Measurements from ENCODE around the gene REV3L.

The REV3L gene

DNA sequence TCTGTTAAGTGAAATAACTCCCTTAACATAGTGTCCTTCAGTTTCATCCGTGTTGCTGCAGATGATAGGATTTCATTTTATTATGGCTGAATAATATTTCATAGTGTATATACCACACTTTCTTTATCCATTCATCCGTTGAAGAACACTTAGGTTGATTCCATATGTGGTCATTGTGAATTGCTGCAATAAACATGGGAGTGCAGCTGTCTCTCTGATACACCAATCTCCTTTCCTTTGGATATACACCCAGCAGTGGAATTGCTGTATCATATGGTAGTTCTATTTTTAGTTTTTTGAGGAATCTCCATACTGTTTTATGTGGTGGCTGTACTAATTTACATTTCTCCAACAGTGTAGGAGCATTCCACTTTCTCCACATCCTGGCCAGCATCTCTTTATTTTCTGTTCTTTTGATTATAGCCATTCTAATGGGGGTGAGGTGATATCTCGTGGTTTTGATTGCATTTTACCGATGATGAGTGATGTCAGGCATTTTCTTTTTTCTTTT lies 202.5 kb downstream of the REV3L start:
- DNase-seq = no peak
- peaks cover 18% of the 10 kb centered on the region for H3K36me3 ChIP-seq
- TF ChIP-seq, protein P1, sequence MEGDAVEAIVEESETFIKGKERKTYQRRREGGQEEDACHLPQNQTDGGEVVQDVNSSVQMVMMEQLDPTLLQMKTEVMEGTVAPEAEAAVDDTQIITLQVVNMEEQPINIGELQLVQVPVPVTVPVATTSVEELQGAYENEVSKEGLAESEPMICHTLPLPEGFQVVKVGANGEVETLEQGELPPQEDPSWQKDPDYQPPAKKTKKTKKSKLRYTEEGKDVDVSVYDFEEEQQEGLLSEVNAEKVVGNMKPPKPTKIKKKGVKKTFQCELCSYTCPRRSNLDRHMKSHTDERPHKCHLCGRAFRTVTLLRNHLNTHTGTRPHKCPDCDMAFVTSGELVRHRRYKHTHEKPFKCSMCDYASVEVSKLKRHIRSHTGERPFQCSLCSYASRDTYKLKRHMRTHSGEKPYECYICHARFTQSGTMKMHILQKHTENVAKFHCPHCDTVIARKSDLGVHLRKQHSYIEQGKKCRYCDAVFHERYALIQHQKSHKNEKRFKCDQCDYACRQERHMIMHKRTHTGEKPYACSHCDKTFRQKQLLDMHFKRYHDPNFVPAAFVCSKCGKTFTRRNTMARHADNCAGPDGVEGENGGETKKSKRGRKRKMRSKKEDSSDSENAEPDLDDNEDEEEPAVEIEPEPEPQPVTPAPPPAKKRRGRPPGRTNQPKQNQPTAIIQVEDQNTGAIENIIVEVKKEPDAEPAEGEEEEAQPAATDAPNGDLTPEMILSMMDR (IDR thresholded peaks at IDR 0.05; ENCODE audit: low read depth, low read length) = no peak

DNA sequence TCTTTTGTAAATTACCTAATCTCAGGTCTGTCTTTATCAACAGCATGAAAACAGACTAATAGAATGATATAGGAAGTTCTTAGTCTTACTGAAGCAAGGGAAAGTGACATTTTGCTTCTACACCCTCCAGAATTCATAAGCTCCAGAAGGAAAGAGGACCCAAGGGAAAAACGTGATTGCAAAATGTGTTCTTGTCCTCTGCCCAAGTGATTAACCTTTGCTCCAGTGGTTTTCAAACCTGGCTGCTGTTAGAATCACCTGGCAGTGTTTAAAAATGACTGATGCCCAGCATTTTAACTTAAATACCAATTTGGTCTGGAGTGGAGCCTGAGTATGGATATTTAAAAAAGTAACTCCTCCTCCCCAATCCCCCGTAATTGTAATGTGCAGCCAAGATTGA lies 204.3 kb downstream of the REV3L start:
- Histone ChIP-seq H3K36me3 (peaks cover 27% of the 10 kb centered on the region), H3K9me3 (ENCODE audit: severe bottlenecking) (no peaks in the 10 kb centered on the region), H3K27ac (no peak overlapping the region), H3K4me3 (ENCODE audit: low read depth, low read length) (no peak overlapping the region), H3K27me3 (ENCODE audit: insufficient read depth, low read depth, severe bottlenecking) (no peaks in the 10 kb centered on the region)
- TF ChIP-seq, protein P1 (IDR thresholded peaks at IDR 0.05; ENCODE audit: low read depth, low read length) = no peak
- no peak for DNase-seq

More for the DNA sequence above, 202.5 kb downstream of the REV3L start:
- no peak overlapping the region for H3K4me3 ChIP-seq (ENCODE audit: low read depth, low read length)
- no peaks in the 10 kb centered on the region for H3K27me3 ChIP-seq (ENCODE audit: insufficient read depth, low read depth, severe bottlenecking)
- no peaks in the 10 kb centered on the region for H3K9me3 ChIP-seq (ENCODE audit: severe bottlenecking)
- H3K27ac ChIP-seq = no peak overlapping the region

DNA sequence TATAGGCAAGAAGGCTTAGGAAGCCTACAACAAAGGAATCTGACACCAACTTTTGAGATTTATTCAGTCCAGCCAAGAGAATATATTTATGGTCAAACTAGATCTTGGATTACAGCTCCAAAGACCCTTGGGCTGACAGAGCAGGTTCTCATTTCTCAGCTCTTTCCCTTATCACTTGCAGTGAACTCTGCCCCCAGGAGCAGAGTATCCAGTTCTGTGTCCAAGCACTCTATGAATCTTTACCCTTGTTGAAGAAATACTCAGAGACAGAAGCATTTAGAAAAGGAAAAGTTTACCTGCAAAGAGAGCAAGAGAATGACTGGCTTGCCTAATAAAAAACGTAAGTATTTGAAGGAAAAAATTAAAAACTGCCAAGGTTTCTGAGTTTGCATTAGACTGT lies 205.2 kb downstream of the REV3L start:
- TF ChIP-seq, protein P1 (IDR thresholded peaks at IDR 0.05; ENCODE audit: low read depth, low read length) = no peak
- Histone ChIP-seq H3K27me3 (ENCODE audit: insufficient read depth, low read depth, severe bottlenecking) (no peaks in the 10 kb centered on the region), H3K4me3 (ENCODE audit: low read depth, low read length) (no peak overlapping the region), H3K36me3 (peaks cover 30% of the 10 kb centered on the region), H3K9me3 (ENCODE audit: severe bottlenecking) (no peaks in the 10 kb centered on the region), H3K27ac (no peak overlapping the region)
- no peak for DNase-seq

DNA sequence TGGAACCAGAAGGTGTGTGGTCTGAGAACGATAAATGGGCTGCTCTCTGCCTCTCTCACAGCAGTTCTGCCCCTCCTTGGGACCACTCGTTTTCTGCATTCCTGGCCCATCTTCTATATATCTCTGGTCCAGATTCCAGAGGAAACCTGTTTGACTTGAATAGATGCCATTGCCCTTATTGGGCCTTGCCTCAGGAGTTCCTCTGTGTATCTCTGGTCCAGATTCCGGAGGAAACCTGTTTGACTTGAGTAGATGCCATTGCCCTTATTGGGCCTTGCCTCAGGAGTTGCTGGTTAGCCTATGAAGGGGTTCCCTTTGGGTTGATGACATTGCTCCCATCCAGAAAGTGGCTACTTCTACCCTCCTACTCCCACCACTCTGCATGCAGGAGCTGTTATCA lies 206.3 kb downstream of the REV3L start:
- H3K27ac ChIP-seq = no peak overlapping the region
- no peaks in the 10 kb centered on the region for H3K27me3 ChIP-seq (ENCODE audit: insufficient read depth, low read depth, severe bottlenecking)
- H3K36me3 ChIP-seq = peaks cover 30% of the 10 kb centered on the region
- no peak for DNase-seq
- H3K4me3 ChIP-seq (ENCODE audit: low read depth, low read length) = no peak overlapping the region
- TF ChIP-seq, protein P1 (IDR thresholded peaks at IDR 0.05; ENCODE audit: low read depth, low read length) = no peak
- H3K9me3 ChIP-seq (ENCODE audit: severe bottlenecking) = no peaks in the 10 kb centered on the region

DNA sequence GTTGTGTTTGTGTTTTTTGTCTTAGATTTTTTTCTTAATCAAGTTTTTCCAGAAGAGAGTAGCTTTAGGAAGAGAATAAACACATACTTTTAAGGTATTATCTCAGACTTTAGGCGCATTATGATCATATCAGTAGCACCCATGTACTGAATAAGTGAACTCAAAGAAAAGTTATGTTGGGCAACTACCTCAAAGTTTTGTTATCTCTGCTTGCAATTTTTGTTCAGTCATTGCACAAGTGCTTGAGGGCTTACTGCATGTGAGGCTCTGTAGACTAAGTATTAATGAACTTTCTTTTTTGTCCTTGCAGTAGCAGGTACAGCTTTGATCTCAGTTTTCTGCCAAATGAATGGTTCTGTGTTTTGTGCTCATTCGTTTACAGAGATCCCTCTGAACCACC lies 206.7 kb downstream of the REV3L start:
- Histone ChIP-seq H3K27ac (no peak overlapping the region), H3K9me3 (ENCODE audit: severe bottlenecking) (no peaks in the 10 kb centered on the region), H3K36me3 (peaks cover 30% of the 10 kb centered on the region), H3K27me3 (ENCODE audit: insufficient read depth, low read depth, severe bottlenecking) (no peaks in the 10 kb centered on the region), H3K4me3 (ENCODE audit: low read depth, low read length) (no peak overlapping the region)
- DNase-seq = no peak
- TF ChIP-seq, protein P1 (IDR thresholded peaks at IDR 0.05; ENCODE audit: low read depth, low read length) = no peak

DNA sequence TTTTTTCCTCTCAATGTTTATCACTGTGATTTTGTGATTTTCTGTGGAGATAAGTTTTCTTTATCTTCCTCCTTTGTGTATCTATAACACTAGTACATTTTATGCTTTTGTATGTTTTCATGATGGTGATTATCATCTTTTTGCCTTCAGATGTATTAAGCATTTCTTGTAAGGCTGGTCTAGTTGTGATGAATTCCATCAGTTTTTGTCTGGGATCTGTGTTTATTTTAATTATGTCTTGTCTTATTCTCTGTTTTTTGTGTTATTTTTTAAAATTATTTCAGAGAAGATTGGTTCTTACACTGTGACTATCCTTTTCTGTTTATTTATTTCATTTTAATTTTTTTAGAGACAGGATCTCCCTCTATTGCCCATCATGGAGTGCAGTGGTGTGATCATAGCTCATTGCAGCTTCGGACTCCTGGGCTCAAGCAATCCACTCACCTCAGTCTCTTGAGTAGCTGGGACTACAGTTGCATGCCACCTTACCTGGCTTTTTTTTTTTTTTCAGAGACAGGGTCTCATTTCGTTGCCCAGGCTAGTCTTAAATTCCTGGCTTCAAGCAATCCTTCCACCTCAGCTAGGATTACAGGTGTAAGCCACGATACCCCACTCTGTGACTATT lies 208.3 kb downstream of the REV3L start:
- no peak for DNase-seq
- Histone ChIP-seq H3K4me3 (ENCODE audit: low read depth, low read length) (no peak overlapping the region), H3K27me3 (ENCODE audit: insufficient read depth, low read depth, severe bottlenecking) (no peaks in the 10 kb centered on the region), H3K27ac (no peak overlapping the region), H3K9me3 (ENCODE audit: severe bottlenecking) (no peaks in the 10 kb centered on the region), H3K36me3 (peaks cover 34% of the 10 kb centered on the region)
- TF ChIP-seq, protein P1 (IDR thresholded peaks at IDR 0.05; ENCODE audit: low read depth, low read length) = no peak
